ENCODE measurements around the gene SYCP2.

Gene SYCP2

DNA sequence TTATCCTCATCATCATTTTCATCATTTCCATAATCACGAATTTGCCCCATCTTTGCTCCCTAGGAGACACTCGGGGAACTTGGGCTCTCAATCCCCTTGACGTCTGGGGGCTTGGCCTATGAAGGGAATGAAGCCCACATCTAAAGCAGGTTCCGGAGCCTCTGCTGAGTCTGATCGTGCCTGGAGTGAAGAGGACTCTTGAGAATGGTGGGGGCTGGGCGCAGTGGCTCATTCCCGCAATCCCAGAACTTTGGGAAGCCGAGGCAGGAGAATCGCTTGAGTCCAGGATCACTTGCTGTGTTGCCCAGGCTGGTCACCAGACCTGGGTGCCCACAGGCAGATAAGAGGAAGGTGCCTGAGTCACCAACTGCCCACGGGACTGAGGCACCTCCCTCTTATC is 114.5 kb downstream of the SYCP2 start:
- Mint-ChIP-seq H3K4me3 (no peak overlapping the region), H3K27ac (no peak overlapping the region), H3K4me1 (ENCODE audit: low read depth) (no peaks in the 10 kb centered on the region)

DNA sequence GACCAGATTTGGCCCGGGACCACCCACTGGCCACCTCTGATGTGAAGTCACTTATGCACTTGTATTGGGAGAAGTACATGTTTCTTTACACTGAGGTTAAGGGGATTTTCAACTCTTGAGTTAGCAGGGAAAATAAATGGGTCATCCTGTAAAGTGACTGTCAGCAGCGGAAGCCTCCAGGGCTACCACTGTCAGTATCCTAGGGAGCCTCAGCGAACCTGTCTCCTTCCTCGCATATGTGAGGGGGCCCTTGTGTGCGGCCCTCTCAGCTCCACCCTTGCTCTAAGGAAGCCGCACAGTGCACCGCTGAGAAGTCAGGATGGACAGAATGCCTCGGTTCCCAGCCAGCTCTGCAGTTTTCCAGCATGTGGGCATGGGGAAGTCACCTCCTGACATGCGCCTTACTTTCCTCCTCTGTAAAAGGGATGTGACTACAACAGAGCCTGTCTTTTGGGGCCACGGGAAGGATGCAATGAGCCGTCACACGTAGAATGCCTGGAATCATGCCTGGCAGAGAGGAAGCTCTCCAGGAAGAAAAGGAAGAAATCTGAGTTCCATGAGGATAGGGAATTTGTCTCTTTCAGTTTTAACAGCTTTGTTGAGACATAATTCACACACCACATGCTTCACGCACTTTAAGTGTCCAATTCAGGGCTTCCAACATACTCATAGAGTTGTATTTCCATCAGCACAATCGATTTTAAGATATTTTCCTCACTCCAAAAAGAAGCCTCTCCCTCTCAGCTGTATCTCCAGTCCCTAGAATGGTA is 115.4 kb downstream of the SYCP2 start:
- Mint-ChIP-seq H3K9me3 (ENCODE audit: low read depth) (no peaks in the 10 kb centered on the region), H3K36me3 (no peaks in the 10 kb centered on the region), H3K4me1 (ENCODE audit: low read depth) (no peaks in the 10 kb centered on the region), H3K27ac (no peak overlapping the region), H3K4me3 (no peak overlapping the region), H3K27me3 (no peaks in the 10 kb centered on the region)

More for the DNA sequence above, 114.5 kb downstream of the SYCP2 start:
- H3K27me3 Mint-ChIP-seq = no peaks in the 10 kb centered on the region
- no peaks in the 10 kb centered on the region for H3K9me3 Mint-ChIP-seq (ENCODE audit: low read depth)
- no peaks in the 10 kb centered on the region for H3K36me3 Mint-ChIP-seq

DNA sequence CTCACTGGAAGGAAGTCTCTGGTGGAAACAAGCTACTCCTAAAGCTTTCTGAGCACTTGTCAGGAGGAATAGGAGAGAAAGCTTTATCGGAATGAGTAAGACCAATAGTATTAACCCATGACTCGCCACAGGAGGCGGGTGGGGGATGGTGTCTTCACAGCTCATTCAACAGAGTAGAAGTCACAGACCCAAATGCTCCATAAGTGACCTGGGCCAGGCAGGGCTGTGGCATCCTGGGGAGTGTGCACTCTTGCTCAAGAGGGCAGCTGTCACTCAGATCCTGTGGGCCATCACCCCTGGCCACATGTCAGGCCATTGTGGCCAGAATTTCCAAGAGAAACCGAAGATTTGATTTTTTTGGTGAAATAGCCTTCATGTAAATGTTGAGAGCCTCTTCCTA is 116.0 kb downstream of the SYCP2 start:
- Mint-ChIP-seq H3K36me3 (no peaks in the 10 kb centered on the region), H3K4me3 (no peak overlapping the region), H3K9me3 (ENCODE audit: low read depth) (no peaks in the 10 kb centered on the region), H3K27ac (no peak overlapping the region), H3K4me1 (ENCODE audit: low read depth) (no peaks in the 10 kb centered on the region), H3K27me3 (no peaks in the 10 kb centered on the region)

DNA sequence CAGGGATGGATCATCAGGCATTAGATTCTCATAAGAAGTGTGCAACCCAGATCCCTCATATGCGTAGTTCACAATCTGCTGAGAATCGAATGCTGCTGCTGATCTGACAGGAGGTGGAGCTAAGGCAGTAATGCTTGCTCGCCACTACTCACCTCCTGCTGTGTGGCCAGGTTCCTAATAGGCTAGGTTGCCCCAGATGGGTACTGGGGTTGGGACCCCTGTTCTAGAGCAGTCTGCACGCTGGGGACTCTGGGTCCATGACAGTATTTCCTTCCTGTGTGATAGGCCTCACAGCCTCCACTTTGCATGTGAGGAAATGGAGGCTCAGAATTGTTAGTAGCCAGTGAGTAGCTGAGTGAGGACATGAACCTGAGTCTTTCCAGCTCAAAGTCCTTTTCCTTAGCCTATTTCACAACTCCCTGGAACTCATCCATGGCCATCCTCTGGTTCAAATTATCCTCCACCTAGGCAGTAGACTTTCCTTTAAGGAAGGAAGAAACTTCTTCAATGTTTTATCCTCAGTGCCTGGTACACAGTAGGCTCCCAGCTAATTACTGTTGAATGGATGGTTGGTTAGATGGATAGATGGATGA is 117.2 kb downstream of the SYCP2 start:
- H3K36me3 Mint-ChIP-seq = no peaks in the 10 kb centered on the region
- H3K27ac Mint-ChIP-seq = no peak overlapping the region
- H3K4me1 Mint-ChIP-seq (ENCODE audit: low read depth) = no peaks in the 10 kb centered on the region
- no peak overlapping the region for H3K4me3 Mint-ChIP-seq
- H3K9me3 Mint-ChIP-seq (ENCODE audit: low read depth) = no peaks in the 10 kb centered on the region
- no peaks in the 10 kb centered on the region for H3K27me3 Mint-ChIP-seq

DNA sequence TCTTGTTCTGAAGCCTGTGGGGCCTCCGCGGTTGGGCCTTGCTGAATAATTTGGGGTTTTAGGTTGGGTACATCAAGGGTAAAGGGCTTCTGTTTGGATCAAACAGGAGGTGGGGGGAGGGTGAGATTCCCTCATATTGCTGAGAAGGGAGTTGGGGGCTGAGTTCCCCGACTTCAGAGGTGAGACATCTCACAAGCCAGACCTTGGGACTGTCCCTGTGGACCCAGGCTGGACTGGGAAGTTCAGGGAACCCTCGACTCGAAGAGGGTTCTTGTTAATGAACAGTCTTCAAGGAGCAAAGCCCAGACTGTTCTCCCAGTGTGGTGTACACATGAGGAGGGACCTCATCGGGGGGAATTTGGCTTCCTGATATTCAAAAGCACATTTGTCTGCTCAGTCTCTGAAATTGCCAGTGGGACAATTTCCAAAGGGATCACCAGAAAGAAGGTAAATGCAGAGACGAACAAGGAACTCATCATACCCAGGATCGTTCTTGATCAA is 118.5 kb downstream of the SYCP2 start:
- H3K4me1 Mint-ChIP-seq (ENCODE audit: low read depth) = no peaks in the 10 kb centered on the region
- H3K9me3 Mint-ChIP-seq (ENCODE audit: low read depth) = no peaks in the 10 kb centered on the region
- H3K27ac Mint-ChIP-seq = no peak overlapping the region
- H3K36me3 Mint-ChIP-seq = no peaks in the 10 kb centered on the region
- no peaks in the 10 kb centered on the region for H3K27me3 Mint-ChIP-seq
- no peak overlapping the region for H3K4me3 Mint-ChIP-seq

DNA sequence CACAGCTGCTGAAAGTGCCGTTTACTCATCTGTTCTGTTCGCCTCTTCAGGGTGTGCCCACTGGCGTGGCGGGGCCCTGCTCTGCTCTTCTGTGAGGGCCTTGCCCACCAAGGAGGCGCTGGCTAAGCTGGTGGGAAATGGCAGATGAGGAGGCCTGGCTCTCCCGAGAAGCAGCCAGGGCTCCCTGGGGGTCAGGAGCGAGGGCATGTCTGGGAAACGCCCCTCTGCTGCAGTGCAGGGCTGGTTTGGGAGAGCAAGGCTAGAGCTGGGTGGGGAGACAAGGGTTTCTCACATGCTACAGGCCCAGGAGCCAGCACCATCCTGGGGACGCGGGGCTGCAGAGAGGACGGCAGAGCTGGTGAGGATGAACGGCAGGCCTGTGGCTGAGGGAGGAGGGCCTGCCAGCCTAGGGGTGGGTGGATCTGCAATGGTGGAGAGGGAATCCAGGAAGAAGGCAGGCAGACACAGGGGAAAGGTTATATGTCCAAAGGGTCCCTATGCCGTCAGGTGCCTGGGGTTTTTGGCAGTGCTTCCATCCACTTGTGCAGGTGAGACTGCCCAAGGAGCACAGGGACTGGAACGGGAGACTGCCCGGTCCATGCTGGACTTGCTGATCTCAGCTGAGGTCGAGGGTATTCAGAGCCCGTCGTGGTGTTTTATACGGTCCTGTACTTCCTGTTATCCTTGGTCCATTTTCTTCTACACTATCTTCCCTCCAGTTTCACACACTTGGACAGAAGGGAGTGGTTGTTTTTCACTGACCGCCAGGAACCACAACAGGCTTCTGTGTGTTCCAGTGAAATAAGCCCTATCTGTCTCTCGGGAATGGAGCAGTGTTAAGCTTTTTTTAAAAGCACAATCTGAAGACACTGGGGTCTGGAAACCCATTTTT is 119.2 kb downstream of the SYCP2 start:
- Mint-ChIP-seq H3K27ac (no peak overlapping the region), H3K9me3 (ENCODE audit: low read depth) (no peaks in the 10 kb centered on the region), H3K27me3 (no peaks in the 10 kb centered on the region), H3K4me1 (ENCODE audit: low read depth) (no peaks in the 10 kb centered on the region), H3K4me3 (no peak overlapping the region), H3K36me3 (no peaks in the 10 kb centered on the region)

Measured in activated naive CD8-positive, alpha-beta T cell (primary cell).